A673 (cell line): ENCODE data around the gene ENDOD1. TPM values are rescaled to one million over a fixed set of nuclear protein-coding genes. Genes with fewer than 3 reads are reported as not detected.
A peak's percentile ranks its signal among the peaks of the same experiment; 100 is the strongest.
"Not testable (repeated sequence)": the region's sequence is repeated elsewhere in the genome, so short reads cannot be mapped to it uniquely, and the experiment has no call there.

Source experiments
- BruUV-seq: library from RNA; stranded (reverse); fragments of 400-500 nt; replicated peaks from 2 replicates; lab custom pipeline; 2021; lab: Mats Ljungman, UMichigan
- CTCF ChIA-PET: fragments of 300-600 bp; sonication (Branson Sonifier 250); formaldehyde crosslinking; loops from one replicate; lab custom pipeline; 2022; ENCODE audit warnings: antibody characterized with exemption; lab: Charles Lee
- POLR2A ChIA-PET: fragments of 300-600 bp; sonication (Branson Sonifier 250); formaldehyde crosslinking; loops from one replicate; lab custom pipeline; 2022; ENCODE audit warnings: antibody characterized with exemption; ENCODE audit not compliant: low non-redundant PET; lab: Charles Lee
- DNase-seq: peaks from one replicate; pipeline ENCODE4 v3.0.0-alpha.2; 2015; ENCODE audit warnings: low spot score
- H3K27ac ChIP-seq: fragments of 200-600 bp; sonication (generic); 2 replicates; pipeline ENCODE4 v1.5.1; 2016; ENCODE audit warnings: mixed run types, low read depth, mild to moderate bottlenecking, mixed read lengths, antibody characterized with exemption, low read length; ENCODE audit not compliant: poor library complexity, severe bottlenecking
- H3K27me3 ChIP-seq: fragments of 200-600 bp; sonication (generic); replicated peaks from 2 replicates; pipeline ENCODE4 v1.6.1; 2017; ENCODE audit warnings: mixed run types, low read depth, mild to moderate bottlenecking, mixed read lengths, antibody characterized with exemption, low read length; ENCODE audit not compliant: insufficient read depth, poor library complexity
- H3K36me3 ChIP-seq: fragments of 200-600 bp; sonication (generic); 2 replicates; pipeline ENCODE4 v1.6.1; 2016; ENCODE audit warnings: mixed run types, mild to moderate bottlenecking, mixed read lengths, antibody characterized with exemption, low read length; ENCODE audit not compliant: insufficient read depth, poor library complexity, severe bottlenecking
- H3K4me1 ChIP-seq: fragments of 200-600 bp; sonication (generic); 2 replicates; pipeline ENCODE4 v1.6.1; 2017; ENCODE audit warnings: mixed run types, mild to moderate bottlenecking, mixed read lengths, antibody characterized with exemption, low read length; ENCODE audit not compliant: insufficient read depth, poor library complexity, severe bottlenecking
- H3K4me3 ChIP-seq: fragments of 200-600 bp; sonication (generic); 2 replicates; pipeline ENCODE4 v1.5.1; 2016; ENCODE audit warnings: low read depth, mixed run types, mild to moderate bottlenecking, mixed read lengths, low read length; ENCODE audit not compliant: poor library complexity, severe bottlenecking
- H3K9me3 ChIP-seq: fragments of 200-600 bp; sonication (generic); 2 replicates; pipeline ENCODE4 v1.6.1; 2016; ENCODE audit warnings: mixed run types, low read depth, mild to moderate bottlenecking, mixed read lengths, antibody characterized with exemption, low read length; ENCODE audit not compliant: poor library complexity, severe bottlenecking
- EZH2 ChIP-seq: fragments of 200-600 bp; sonication (generic); IDR thresholded peaks from 2 replicates; pipeline ENCODE4 v1.6.1; 2017; ENCODE audit warnings: borderline replicate concordance, low read depth, mild to moderate bottlenecking, mixed read lengths, antibody characterized with exemption, low read length; ENCODE audit not compliant: poor library complexity, severe bottlenecking
- intact Hi-C: fragments of 100-400 bp; cut with micrococcal nuclease; formaldehyde crosslinking; loops from one replicate; pipeline ENCODE4 v1.10.0; 2022; ENCODE audit not compliant: unreplicated experiment
- total RNA-seq: library from RNA; stranded (reverse); gene quantifications from 2 replicates; pipeline ENCODE4 v1.2.3, GENCODE V29; 2021
- TF ChIP-seq, protein P1 (sequence below): fragments of 300-800, 200-600 bp; sonication (generic); conservative IDR thresholded peaks from 2 replicates; pipeline ENCODE4 v1.5.1; 2017; ENCODE audit warnings: low read depth, mild to moderate bottlenecking, antibody characterized with exemption, low read length, moderate library complexity, mixed read lengths

Gene ENDOD1
- total RNA-seq, 1 experiment from 2014 or later = 7.3 TPM

DNA sequence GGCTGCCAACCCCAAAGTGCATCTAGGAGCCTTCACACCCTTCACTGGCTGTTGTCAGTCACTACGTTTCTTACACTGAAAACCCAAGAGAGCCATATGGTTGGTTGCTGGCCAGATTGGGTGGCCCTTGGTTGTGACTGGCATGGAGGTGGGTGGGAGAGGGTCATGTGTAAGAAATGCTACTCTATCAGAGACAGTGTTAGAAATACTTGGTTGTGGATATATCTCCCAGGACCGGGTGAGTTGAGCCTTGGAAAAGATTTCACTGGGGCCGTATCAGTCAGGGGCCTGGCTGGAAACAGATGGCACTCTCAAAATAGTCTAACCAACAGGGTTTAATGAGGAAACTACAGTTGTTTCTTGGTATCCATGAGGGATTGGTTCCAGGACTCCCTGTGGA is 15.2 kb downstream of the ENDOD1 start:
- CTCF ChIA-PET = interaction anchor here (0.5 kb wide), 1 partner anchor 15 kb away, joined by 6 read pairs; the partner anchor contains the start of gene ENDOD1
- POLR2A ChIA-PET = no interaction called here
- intact Hi-C loops = no loop called here

DNA sequence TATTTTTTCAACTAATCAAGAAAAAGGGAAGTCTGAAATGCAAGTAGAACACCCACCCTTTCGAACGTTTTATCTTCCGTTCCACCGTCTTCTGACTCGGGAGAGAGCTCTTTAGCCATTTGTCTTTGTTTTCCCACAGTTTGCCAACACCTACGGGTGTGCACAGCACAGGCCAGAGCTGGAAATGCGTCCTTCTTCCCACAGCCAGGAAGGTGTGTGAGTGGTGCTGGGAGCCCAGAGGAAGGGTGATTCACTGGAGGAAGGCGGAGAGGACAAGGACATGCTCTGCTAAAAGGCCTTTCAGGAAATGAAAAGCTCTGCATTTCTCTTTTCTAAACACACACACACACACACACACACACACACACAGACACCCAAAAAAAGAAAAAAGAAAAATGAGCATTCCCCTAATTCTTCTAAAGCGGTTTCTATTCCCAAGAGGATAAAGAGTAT is 18.5 kb downstream of the ENDOD1 start:
- H3K4me1 ChIP-seq = peaks cover 28% of the 10 kb centered on the region
- intact Hi-C loops = no loop called here
- H3K9me3 ChIP-seq = no peaks in the 10 kb centered on the region
- H3K36me3 ChIP-seq = no peaks in the 10 kb centered on the region
- no peak overlapping the region for H3K4me3 ChIP-seq
- TF ChIP-seq, protein P1, sequence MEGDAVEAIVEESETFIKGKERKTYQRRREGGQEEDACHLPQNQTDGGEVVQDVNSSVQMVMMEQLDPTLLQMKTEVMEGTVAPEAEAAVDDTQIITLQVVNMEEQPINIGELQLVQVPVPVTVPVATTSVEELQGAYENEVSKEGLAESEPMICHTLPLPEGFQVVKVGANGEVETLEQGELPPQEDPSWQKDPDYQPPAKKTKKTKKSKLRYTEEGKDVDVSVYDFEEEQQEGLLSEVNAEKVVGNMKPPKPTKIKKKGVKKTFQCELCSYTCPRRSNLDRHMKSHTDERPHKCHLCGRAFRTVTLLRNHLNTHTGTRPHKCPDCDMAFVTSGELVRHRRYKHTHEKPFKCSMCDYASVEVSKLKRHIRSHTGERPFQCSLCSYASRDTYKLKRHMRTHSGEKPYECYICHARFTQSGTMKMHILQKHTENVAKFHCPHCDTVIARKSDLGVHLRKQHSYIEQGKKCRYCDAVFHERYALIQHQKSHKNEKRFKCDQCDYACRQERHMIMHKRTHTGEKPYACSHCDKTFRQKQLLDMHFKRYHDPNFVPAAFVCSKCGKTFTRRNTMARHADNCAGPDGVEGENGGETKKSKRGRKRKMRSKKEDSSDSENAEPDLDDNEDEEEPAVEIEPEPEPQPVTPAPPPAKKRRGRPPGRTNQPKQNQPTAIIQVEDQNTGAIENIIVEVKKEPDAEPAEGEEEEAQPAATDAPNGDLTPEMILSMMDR = no peak
- no peak for TF ChIP-seq EZH2
- H3K27me3 ChIP-seq = no peaks in the 10 kb centered on the region
- peak overlapping the region; percentile 56 for H3K27ac ChIP-seq
- POLR2A ChIA-PET = no interaction called here
- CTCF ChIA-PET = interaction anchor here (0.5 to 1.1 kb wide), 2 partner anchors 34 to 656 kb away, joined by 3 to 4 read pairs; no protein-coding TSS in a partner anchor
- no peak for DNase-seq
- no TSS peak for BruUV-seq

More for the DNA sequence above, 15.2 kb downstream of the ENDOD1 start:
- Histone ChIP-seq H3K27me3 (no peaks in the 10 kb centered on the region), H3K36me3 (no peaks in the 10 kb centered on the region), H3K4me1 (peaks cover 28% of the 10 kb centered on the region), H3K27ac (no peak overlapping the region), H3K4me3 (no peak overlapping the region), H3K9me3 (no peaks in the 10 kb centered on the region)
- BruUV-seq = no TSS peak
- DNase-seq = no peak
- TF ChIP-seq, protein P1 = no peak
- TF ChIP-seq EZH2 = no peak

GRCh38 chr11:95108671-95109551 is 19.3 kb downstream of the ENDOD1 start:
- no TSS peak for BruUV-seq
- TF ChIP-seq, protein P1 = no peak
- TF ChIP-seq EZH2 = no peak
- Histone ChIP-seq H3K9me3 (no peaks in the 10 kb centered on the region), H3K4me1 (peaks cover 28% of the 10 kb centered on the region), H3K4me3 (no peak overlapping the region), H3K36me3 (no peaks in the 10 kb centered on the region), H3K27ac (peak overlapping the region; percentile 15), H3K27me3 (no peaks in the 10 kb centered on the region)
- DNase-seq = peak; percentile 89
- CTCF ChIA-PET = interaction anchor here (1.1 kb wide), 1 partner anchor 35 kb away, joined by 4 read pairs; no protein-coding TSS in a partner anchor
- intact Hi-C loops = no loop called here
- POLR2A ChIA-PET = no interaction called here

GRCh38 chr11:95111471-95111870 is 21.8 kb downstream of the ENDOD1 start:
- H3K4me3 ChIP-seq, H3K36me3 ChIP-seq, H3K27me3 ChIP-seq, H3K9me3 ChIP-seq, intact Hi-C loops, DNase-seq, H3K27ac ChIP-seq, BruUV-seq, CTCF ChIA-PET, POLR2A ChIA-PET: not testable (repeated sequence)
- peaks cover 28% of the 10 kb centered on the region for H3K4me1 ChIP-seq
